Esophagus muscularis mucosa (tissue), 3 donors: ENCODE measurements around the gene METTL9.
"Not testable (repeated sequence)": the region's sequence is repeated elsewhere in the genome, so short reads cannot be mapped to it uniquely, and the experiment has no call there.

Experiments
- EP300 ChIP-seq: sonication (generic); formaldehyde crosslinking; IDR thresholded peaks from one replicate; pipeline ENCODE4 v1.6.1; 2017; ENCODE audit warnings: antibody characterized with exemption
- POLR2A ChIP-seq: fragments of 450-650 bp; IDR thresholded peaks from one replicate; pipeline ENCODE4 v1.6.1; 2017; ENCODE audit warnings: antibody characterized with exemption, moderate library complexity, mild to moderate bottlenecking, low read depth
- POLR2AphosphoS5 ChIP-seq, 2 donors: sonication (generic); formaldehyde crosslinking; IDR thresholded peaks; one replicate each; pipeline ENCODE4 v1.6.1; 2017; ENCODE audit warnings: antibody characterized with exemption in 2 of 2

GRCh38 chr16:21564367-21564766 is 35.0 kb upstream of the METTL9 start:
- TF ChIP-seq POLR2A; POLR2AphosphoS5 (IDR thresholded peaks at IDR 0.05); EP300: not testable (repeated sequence)
